ENCODE results near the gene IRGQ.

IRGQ gene

DNA sequence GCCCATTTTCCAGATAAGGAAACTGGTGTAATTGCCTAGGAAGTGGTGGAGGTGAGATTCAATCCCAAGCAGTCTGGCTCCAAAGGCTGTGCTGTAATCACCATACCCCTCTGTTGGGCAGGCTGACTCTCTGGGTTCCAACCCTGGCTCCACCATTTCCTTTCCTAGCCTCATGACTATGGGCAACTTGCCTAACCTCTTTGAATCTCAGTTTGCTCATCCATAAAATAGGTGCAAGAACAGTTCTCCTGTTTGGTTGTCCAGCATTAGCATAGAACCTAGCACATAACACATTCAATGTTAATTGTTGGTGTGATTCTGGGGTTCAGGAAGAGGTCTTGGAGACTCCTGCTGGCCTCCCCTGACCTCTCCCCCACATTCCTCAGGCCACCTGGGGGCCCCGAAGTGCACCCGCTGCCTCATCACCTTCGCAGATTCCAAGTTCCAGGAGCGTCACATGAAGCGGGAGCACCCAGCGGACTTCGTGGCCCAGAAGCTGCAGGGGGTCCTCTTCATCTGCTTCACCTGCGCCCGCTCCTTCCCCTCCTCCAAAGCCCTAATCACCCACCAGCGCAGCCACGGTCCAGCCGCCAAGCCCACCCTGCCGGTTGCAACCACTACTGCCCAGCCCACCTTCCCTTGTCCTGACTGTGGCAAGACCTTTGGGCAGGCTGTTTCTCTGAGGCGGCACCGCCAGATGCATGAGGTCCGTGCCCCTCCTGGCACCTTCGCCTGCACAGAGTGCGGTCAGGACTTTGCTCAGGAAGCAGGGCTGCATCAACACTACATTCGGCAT is 2.7 kb upstream of the IRGQ start:
- H3K4me3 ChIP-seq (ENCODE audit: insufficient read depth, low read depth, low read length) = no peak overlapping the region

DNA sequence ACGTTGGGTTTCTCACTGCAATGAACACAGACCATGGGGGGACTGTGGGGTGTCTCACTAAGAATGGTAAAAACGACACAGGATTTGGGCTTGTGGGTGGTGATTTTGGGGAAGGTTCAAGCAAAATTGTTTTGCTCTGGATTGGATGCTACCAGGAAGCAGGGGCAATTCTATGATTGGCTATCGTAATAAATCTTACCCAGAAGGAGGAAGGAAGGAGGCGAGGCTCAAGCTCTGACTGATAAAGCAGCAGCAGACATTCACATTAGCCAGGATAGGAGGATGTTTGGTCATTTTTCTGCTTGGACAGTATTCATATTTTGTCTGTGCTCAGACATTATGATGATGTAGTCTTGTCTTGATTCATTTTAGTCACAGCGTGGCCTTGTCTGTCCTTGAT is 1.9 kb upstream of the IRGQ start:
- Histone ChIP-seq H3K4me1 (ENCODE audit: control insufficient read depth, insufficient read depth, low read length) (peaks cover 7% of the 10 kb centered on the region), H3K27ac (ENCODE audit: insufficient read depth, low read depth, low read length, poor library complexity, severe bottlenecking) (no peak overlapping the region), H3K9me3 (ENCODE audit: control insufficient read depth, low read length) (no peaks in the 10 kb centered on the region), H3K27me3 (ENCODE audit: control insufficient read depth, insufficient read depth, low read length, poor library complexity, severe bottlenecking) (no peaks in the 10 kb centered on the region), H3K36me3 (ENCODE audit: control insufficient read depth, insufficient read depth, low read length) (peaks cover 15% of the 10 kb centered on the region), H3K4me3 (ENCODE audit: insufficient read depth, low read depth, low read length) (no peak overlapping the region)
- whole genome bisulfite sequencing, 2 experiments = 89 to 93% methylated on average over 5 of the region's 5 CpGs

More for the DNA sequence above, 2.7 kb upstream of the IRGQ start:
- H3K4me1 ChIP-seq (ENCODE audit: control insufficient read depth, insufficient read depth, low read length) = peaks cover 7% of the 10 kb centered on the region
- 95 to 96% methylated on average over 19 of the region's 19 CpGs for WGBS, 2 experiments
- H3K27ac ChIP-seq (ENCODE audit: insufficient read depth, low read depth, low read length, poor library complexity, severe bottlenecking) = no peak overlapping the region
- H3K27me3 ChIP-seq (ENCODE audit: control insufficient read depth, insufficient read depth, low read length, poor library complexity, severe bottlenecking) = no peaks in the 10 kb centered on the region
- H3K9me3 ChIP-seq (ENCODE audit: control insufficient read depth, low read length) = no peaks in the 10 kb centered on the region
- peaks cover 7% of the 10 kb centered on the region for H3K36me3 ChIP-seq (ENCODE audit: control insufficient read depth, insufficient read depth, low read length)

DNA sequence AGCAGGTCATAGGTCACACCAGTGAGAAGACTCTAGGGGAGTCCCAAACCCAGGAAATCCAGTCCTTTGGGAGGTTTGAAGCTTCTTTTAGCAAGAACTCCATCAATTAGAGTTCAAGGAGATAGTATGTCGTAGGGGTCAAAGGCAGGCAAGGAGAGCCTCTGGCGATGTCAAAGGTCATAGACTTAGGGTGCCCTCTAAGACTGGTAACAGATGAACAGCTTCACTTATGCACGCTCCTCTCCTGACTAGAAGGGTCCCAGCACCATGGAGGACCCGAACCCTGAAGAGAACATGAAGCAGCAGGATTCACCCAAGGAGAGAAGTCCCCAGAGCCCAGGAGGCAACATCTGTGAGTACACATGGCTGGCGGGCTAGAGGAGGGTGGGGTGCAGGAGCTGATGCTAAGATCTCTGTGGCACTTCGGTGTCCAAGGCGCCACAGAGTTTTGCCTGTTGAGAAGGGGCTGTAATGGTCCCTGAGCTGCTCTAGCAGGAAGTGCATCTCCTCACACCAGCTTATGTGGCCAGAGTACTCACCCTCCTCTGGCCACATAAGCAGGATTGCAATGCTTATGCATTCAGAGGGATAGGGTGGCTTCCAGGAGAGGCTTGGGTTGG is 1.0 kb upstream of the IRGQ start:
- 39 to 40% methylated on average over 7 of the region's 7 CpGs for WGBS, 2 experiments
- no peaks in the 10 kb centered on the region for H3K27me3 ChIP-seq (ENCODE audit: control insufficient read depth, insufficient read depth, low read length, poor library complexity, severe bottlenecking)

DNA sequence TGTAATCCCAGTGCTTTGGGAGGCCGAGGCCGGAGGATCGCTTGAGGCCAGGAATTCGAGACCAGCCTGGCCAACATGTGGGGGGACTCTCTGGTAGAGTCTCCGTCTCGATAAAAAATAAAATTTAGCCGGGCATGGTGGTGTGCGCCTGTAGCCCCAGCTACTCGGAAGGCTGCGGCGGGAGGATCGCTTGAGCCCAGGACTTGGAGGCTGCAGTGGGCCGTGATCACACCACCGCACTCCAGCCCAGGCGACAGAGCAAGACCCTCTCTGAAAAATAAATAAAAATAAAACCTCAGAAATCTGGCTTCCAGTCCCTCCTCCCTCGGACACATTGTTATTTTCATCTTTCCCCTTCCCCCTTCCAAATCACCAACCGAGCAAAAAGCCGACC is 332 bp downstream of the IRGQ start:
- Histone ChIP-seq H3K27ac (ENCODE audit: insufficient read depth, low read depth, low read length, poor library complexity, severe bottlenecking) (peak overlapping the region; percentile 80), H3K36me3 (ENCODE audit: control insufficient read depth, insufficient read depth, low read length) (peaks cover 25% of the 10 kb centered on the region), H3K9me3 (ENCODE audit: control insufficient read depth, low read length) (no peaks in the 10 kb centered on the region), H3K4me1 (ENCODE audit: control insufficient read depth, insufficient read depth, low read length) (peaks cover 7% of the 10 kb centered on the region), H3K4me3 (ENCODE audit: insufficient read depth, low read depth, low read length) (peak overlapping the region; percentile 78), H3K27me3 (ENCODE audit: control insufficient read depth, insufficient read depth, low read length, poor library complexity, severe bottlenecking) (no peaks in the 10 kb centered on the region)
- WGBS, 2 experiments = 4 to 5% methylated on average over 18 of the region's 18 CpGs

More for the DNA sequence above, 1.0 kb upstream of the IRGQ start:
- Histone ChIP-seq H3K4me3 (ENCODE audit: insufficient read depth, low read depth, low read length) (peak overlapping the region; percentile 72), H3K27ac (ENCODE audit: insufficient read depth, low read depth, low read length, poor library complexity, severe bottlenecking) (peak overlapping the region; percentile 100), H3K4me1 (ENCODE audit: control insufficient read depth, insufficient read depth, low read length) (peaks cover 7% of the 10 kb centered on the region), H3K36me3 (ENCODE audit: control insufficient read depth, insufficient read depth, low read length) (peaks cover 24% of the 10 kb centered on the region), H3K9me3 (ENCODE audit: control insufficient read depth, low read length) (no peaks in the 10 kb centered on the region)

DNA sequence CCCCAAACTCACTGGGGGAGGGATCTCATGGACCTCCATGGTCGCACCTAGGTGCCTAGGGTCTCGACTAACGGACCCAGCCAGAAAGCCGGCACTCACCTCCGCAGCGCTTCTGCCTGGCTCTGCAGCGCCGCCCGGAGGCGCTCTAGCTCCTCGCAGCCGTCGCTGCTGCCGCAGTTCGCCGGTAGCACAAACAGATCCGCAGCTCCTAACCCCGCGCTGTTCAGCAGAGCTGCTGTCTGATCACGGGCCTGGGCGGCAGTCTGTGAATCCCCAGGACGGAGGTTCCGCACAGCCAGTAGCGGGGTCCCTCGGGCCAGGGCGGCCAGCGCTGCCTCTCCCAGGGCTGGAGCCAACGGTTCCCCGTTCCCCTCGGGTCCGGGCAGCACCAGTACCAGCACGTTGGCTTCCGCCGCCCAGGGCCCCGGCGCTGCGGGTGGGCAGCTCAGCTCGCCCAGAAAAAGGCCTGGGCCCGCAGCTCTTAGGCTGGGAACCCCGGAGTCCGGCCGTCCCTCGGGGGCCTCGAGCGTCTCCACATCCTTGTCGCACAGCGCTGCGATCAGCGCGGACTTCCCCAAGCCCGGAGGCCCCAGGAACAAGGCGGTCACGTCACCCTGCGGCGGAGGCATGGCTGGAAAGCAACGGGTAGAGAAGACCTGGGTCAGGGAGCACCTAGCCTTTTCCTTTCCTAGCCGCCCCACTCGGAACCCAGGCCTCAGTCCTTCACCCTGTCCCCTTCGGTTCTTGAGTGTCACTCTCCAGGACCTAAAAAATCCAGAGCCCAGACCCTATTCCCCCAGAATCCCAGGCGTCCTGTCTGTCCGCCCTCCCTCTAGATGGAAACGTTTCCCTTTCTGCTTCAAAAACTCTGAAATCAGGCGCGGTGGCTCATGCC is 977 bp downstream of the IRGQ start:
- H3K36me3 ChIP-seq (ENCODE audit: control insufficient read depth, insufficient read depth, low read length) = peaks cover 25% of the 10 kb centered on the region
- H3K27ac ChIP-seq (ENCODE audit: insufficient read depth, low read depth, low read length, poor library complexity, severe bottlenecking) = peak overlapping the region; percentile 80
- H3K4me3 ChIP-seq (ENCODE audit: insufficient read depth, low read depth, low read length) = peak overlapping the region; percentile 78
- H3K4me1 ChIP-seq (ENCODE audit: control insufficient read depth, insufficient read depth, low read length) = peaks cover 7% of the 10 kb centered on the region
- H3K9me3 ChIP-seq (ENCODE audit: control insufficient read depth, low read length) = no peaks in the 10 kb centered on the region
- WGBS, 2 experiments = 4% methylated on average over 64 of the region's 64 CpGs
- H3K27me3 ChIP-seq (ENCODE audit: control insufficient read depth, insufficient read depth, low read length, poor library complexity, severe bottlenecking) = no peaks in the 10 kb centered on the region

DNA sequence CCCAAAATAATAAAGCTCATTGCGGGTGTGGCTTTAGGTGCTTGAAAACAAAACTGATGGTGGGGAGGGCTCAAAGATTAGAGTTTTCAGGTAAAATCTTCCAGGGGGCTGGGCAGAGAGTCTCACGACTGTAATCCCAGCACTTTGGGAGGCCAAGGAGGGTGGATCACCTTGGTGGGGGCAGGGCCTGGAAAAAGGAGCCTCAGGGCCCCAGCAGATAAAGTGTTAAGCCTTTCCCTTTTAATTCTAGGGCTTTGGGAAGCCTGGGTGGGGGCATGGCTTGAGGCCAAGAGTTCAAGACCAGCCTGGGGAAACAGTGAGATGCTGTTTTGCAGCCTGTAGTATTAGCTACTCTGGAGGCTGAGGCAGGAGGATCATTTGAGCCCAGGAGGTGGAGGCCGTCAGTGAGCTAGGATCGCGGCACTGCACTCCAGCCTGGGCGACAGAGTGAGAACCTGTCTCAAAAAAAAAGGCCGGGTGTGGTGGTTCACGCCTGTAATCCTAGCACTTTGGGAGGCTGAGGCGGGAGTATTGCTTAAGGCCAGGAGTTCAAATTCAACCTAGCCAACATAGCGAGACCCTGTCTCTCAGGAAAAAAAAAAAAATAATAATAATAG is 1.7 kb downstream of the IRGQ start:
- H3K36me3 ChIP-seq (ENCODE audit: control insufficient read depth, insufficient read depth, low read length) = peaks cover 25% of the 10 kb centered on the region
- H3K4me3 ChIP-seq (ENCODE audit: insufficient read depth, low read depth, low read length) = peak overlapping the region; percentile 78

DNA sequence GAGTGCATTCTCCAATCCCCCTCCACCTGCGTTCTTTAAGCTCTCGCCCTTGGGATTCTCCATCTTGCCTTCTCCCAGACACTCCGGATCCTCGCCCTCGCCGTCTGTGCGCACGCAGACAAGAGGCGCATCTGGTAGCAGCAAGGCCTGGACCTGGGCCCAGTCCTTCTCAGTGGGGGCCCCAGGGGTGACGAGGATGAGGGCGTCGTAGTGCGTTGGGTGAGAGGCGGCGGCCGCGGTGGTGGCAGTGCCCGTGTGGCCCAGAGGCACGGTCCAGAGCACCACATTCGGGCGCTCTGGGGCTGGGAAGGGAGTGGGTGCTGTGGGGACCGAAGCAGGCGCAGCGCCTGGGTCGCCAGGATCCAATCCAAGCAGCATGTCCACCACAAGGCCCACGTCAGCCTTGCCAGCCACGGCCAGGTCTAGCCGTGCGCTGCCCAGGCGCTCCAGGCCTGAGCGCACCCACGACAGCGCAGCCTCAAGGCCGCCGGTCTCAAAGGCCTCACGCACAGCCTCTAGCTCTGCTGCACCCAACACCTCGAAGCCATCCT is 3.1 kb downstream of the IRGQ start:
- WGBS, 2 experiments = 95 to 96% methylated on average over 37 of the region's 37 CpGs
- peaks cover 7% of the 10 kb centered on the region for H3K4me1 ChIP-seq (ENCODE audit: control insufficient read depth, insufficient read depth, low read length)
- H3K36me3 ChIP-seq (ENCODE audit: control insufficient read depth, insufficient read depth, low read length) = peaks cover 31% of the 10 kb centered on the region
- no peak overlapping the region for H3K4me3 ChIP-seq (ENCODE audit: insufficient read depth, low read depth, low read length)
- H3K9me3 ChIP-seq (ENCODE audit: control insufficient read depth, low read length) = no peaks in the 10 kb centered on the region
- H3K27me3 ChIP-seq (ENCODE audit: control insufficient read depth, insufficient read depth, low read length, poor library complexity, severe bottlenecking) = no peaks in the 10 kb centered on the region
- no peak overlapping the region for H3K27ac ChIP-seq (ENCODE audit: insufficient read depth, low read depth, low read length, poor library complexity, severe bottlenecking)

More for the DNA sequence above, 1.7 kb downstream of the IRGQ start:
- 93 to 96% methylated on average over 9 to 10 of the region's 10 CpGs for WGBS, 2 experiments
- peaks cover 7% of the 10 kb centered on the region for H3K4me1 ChIP-seq (ENCODE audit: control insufficient read depth, insufficient read depth, low read length)
- H3K9me3 ChIP-seq (ENCODE audit: control insufficient read depth, low read length) = no peaks in the 10 kb centered on the region
- no peaks in the 10 kb centered on the region for H3K27me3 ChIP-seq (ENCODE audit: control insufficient read depth, insufficient read depth, low read length, poor library complexity, severe bottlenecking)
- no peak overlapping the region for H3K27ac ChIP-seq (ENCODE audit: insufficient read depth, low read depth, low read length, poor library complexity, severe bottlenecking)

DNA sequence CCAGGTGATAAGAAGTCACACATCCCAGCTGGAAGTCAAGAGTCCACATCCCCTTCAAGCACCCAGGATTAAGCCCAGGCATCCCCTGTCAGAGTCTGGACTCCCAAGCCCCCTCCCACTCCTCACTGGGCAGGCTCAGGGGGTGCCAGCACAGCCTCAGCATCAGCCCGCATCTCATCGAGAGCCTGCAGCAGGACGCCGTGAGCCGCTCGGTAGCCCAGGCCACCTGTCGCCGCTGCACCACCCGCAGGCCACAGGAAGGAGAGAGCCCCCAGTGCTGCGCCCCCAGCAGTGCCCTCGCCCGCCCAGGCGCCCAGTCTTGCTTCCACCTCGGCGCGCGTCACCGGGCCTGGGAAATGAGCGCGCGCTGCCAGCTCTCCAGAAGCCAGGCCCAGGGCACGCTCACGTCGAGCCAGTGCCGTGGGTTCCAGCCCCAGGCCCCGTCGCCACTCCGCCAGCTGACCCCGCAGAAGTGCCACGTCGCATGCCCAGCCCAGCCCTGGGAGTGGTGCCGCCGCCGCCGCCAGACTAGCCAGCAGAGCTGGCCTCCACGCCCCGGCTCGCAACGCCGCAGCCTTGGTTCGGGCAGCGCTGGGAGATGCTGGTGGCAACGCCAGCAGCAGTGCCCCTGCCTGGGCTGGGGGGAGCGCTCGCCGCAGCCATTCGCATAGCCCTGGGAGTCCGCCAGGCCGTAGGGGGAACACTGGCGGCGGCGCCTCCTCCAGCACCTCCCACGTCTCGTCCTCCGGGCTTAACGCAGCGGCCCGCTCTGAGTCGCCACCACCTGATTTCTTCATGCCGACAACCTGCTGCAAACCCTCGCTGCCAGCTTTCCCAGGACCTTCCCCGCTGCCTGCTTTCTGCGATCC is 3.8 kb downstream of the IRGQ start:
- Histone ChIP-seq H3K9me3 (ENCODE audit: control insufficient read depth, low read length) (no peaks in the 10 kb centered on the region), H3K27ac (ENCODE audit: insufficient read depth, low read depth, low read length, poor library complexity, severe bottlenecking) (no peak overlapping the region), H3K4me3 (ENCODE audit: insufficient read depth, low read depth, low read length) (no peak overlapping the region), H3K4me1 (ENCODE audit: control insufficient read depth, insufficient read depth, low read length) (peaks cover 2% of the 10 kb centered on the region), H3K36me3 (ENCODE audit: control insufficient read depth, insufficient read depth, low read length) (peaks cover 31% of the 10 kb centered on the region), H3K27me3 (ENCODE audit: control insufficient read depth, insufficient read depth, low read length, poor library complexity, severe bottlenecking) (no peaks in the 10 kb centered on the region)
- 96% methylated on average over 63 of the region's 63 CpGs for WGBS, 2 experiments

DNA sequence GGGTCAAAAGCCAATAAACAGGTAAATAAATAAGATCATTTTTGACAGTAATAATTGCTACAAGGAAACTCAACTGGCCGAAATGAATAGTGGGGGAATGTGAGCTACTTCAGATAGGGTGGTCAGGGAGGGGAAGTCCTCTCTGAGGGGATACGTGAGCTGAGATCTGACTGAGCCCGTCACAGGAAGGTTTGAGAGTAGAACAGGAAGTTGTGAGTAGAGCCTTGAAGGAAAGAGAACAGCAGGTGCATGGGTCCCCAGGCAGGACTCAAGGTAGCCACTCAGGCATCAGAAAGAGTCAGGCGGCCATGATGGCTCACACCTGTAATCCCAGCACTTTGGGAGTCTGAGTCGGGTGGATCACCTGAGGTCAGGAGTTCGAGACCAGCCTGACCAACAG is 6.3 kb downstream of the IRGQ start:
- no peaks in the 10 kb centered on the region for H3K9me3 ChIP-seq (ENCODE audit: control insufficient read depth, low read length)
- 94 to 95% methylated on average over 6 of the region's 6 CpGs for WGBS, 2 experiments

More for the DNA sequence above, 6.3 kb downstream of the IRGQ start:
- no peak overlapping the region for H3K27ac ChIP-seq (ENCODE audit: insufficient read depth, low read depth, low read length, poor library complexity, severe bottlenecking)
- no peak overlapping the region for H3K4me3 ChIP-seq (ENCODE audit: insufficient read depth, low read depth, low read length)
- no peaks in the 10 kb centered on the region for H3K4me1 ChIP-seq (ENCODE audit: control insufficient read depth, insufficient read depth, low read length)
- H3K27me3 ChIP-seq (ENCODE audit: control insufficient read depth, insufficient read depth, low read length, poor library complexity, severe bottlenecking) = no peaks in the 10 kb centered on the region
- H3K36me3 ChIP-seq (ENCODE audit: control insufficient read depth, insufficient read depth, low read length) = peaks cover 31% of the 10 kb centered on the region

All from ectodermal cell (in vitro differentiated cells).